HL-60 (cell line): ENCODE data around the gene TAB2.

Experiments
- GABPA ChIP-seq: IDR thresholded peaks from 2 replicates; pipeline ENCODE4 v1.6.1; 2012; ENCODE audit warnings: low read depth
- POLR2AphosphoS5 ChIP-seq: IDR thresholded peaks from 2 replicates; pipeline ENCODE4 v1.6.1; 2012; ENCODE audit warnings: low read depth
- SPI1 ChIP-seq: IDR thresholded peaks from 2 replicates; pipeline ENCODE4 v1.6.1; 2012; ENCODE audit warnings: low read depth, mild to moderate bottlenecking, borderline replicate concordance
- TF ChIP-seq, protein P1 (sequence below): IDR thresholded peaks from one replicate; pipeline ENCODE4 v1.5.1; 2011; ENCODE audit warnings: low read length, control low read depth, inconsistent platforms; ENCODE audit not compliant: insufficient read depth
- TF ChIP-seq, protein P2 (sequence below): IDR thresholded peaks from 2 replicates; pipeline ENCODE4 v1.6.1; 2012; ENCODE audit warnings: low read depth; ENCODE audit not compliant: insufficient replicate concordance

- TF ChIP-seq, protein P1, sequence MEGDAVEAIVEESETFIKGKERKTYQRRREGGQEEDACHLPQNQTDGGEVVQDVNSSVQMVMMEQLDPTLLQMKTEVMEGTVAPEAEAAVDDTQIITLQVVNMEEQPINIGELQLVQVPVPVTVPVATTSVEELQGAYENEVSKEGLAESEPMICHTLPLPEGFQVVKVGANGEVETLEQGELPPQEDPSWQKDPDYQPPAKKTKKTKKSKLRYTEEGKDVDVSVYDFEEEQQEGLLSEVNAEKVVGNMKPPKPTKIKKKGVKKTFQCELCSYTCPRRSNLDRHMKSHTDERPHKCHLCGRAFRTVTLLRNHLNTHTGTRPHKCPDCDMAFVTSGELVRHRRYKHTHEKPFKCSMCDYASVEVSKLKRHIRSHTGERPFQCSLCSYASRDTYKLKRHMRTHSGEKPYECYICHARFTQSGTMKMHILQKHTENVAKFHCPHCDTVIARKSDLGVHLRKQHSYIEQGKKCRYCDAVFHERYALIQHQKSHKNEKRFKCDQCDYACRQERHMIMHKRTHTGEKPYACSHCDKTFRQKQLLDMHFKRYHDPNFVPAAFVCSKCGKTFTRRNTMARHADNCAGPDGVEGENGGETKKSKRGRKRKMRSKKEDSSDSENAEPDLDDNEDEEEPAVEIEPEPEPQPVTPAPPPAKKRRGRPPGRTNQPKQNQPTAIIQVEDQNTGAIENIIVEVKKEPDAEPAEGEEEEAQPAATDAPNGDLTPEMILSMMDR = no peak
- TF ChIP-seq, protein P2, sequence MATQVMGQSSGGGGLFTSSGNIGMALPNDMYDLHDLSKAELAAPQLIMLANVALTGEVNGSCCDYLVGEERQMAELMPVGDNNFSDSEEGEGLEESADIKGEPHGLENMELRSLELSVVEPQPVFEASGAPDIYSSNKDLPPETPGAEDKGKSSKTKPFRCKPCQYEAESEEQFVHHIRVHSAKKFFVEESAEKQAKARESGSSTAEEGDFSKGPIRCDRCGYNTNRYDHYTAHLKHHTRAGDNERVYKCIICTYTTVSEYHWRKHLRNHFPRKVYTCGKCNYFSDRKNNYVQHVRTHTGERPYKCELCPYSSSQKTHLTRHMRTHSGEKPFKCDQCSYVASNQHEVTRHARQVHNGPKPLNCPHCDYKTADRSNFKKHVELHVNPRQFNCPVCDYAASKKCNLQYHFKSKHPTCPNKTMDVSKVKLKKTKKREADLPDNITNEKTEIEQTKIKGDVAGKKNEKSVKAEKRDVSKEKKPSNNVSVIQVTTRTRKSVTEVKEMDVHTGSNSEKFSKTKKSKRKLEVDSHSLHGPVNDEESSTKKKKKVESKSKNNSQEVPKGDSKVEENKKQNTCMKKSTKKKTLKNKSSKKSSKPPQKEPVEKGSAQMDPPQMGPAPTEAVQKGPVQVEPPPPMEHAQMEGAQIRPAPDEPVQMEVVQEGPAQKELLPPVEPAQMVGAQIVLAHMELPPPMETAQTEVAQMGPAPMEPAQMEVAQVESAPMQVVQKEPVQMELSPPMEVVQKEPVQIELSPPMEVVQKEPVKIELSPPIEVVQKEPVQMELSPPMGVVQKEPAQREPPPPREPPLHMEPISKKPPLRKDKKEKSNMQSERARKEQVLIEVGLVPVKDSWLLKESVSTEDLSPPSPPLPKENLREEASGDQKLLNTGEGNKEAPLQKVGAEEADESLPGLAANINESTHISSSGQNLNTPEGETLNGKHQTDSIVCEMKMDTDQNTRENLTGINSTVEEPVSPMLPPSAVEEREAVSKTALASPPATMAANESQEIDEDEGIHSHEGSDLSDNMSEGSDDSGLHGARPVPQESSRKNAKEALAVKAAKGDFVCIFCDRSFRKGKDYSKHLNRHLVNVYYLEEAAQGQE = no peak
- no peak for TF ChIP-seq GABPA
- TF ChIP-seq POLR2AphosphoS5 = no peak
- no peak for TF ChIP-seq SPI1
Observed at GRCh38 chr6:149303468-149303867, 14.0 kb upstream of the TAB2 start.
